ENCODE measurements around the gene ORM2.

ORM2 gene

GRCh38 chr9:114282926-114283325, 46.7 kb upstream of the ORM2 start:
- Mint-ChIP-seq H3K4me3 (no peak overlapping the region), H3K4me1 (peaks cover 49% of the 10 kb centered on the region), H3K36me3 (ENCODE audit: low read depth) (peaks cover 25% of the 10 kb centered on the region), H3K27me3 (ENCODE audit: low read depth, poor library complexity) (no peaks in the 10 kb centered on the region), H3K27ac (no peak overlapping the region), H3K9me3 (no peaks in the 10 kb centered on the region)
- no peak for TF ChIP-seq CTCF (IDR thresholded peaks at IDR 0.05)
- no peak for DNase-seq

GRCh38 chr9:114283551-114284111, 46.0 kb upstream of the ORM2 start:
- peaks cover 56% of the 10 kb centered on the region for H3K4me1 Mint-ChIP-seq
- TF ChIP-seq CTCF (IDR thresholded peaks at IDR 0.05): no peak
- H3K4me3 Mint-ChIP-seq: no peak overlapping the region
- no peak overlapping the region for H3K27ac Mint-ChIP-seq
- no peaks in the 10 kb centered on the region for H3K27me3 Mint-ChIP-seq (ENCODE audit: low read depth, poor library complexity)
- H3K36me3 Mint-ChIP-seq (ENCODE audit: low read depth): peaks cover 18% of the 10 kb centered on the region
- H3K9me3 Mint-ChIP-seq: no peaks in the 10 kb centered on the region
- DNase-seq: no peak

- Mint-ChIP-seq H3K4me1 (peaks cover 57% of the 10 kb centered on the region), H3K27me3 (ENCODE audit: low read depth, poor library complexity) (no peaks in the 10 kb centered on the region), H3K9me3 (no peaks in the 10 kb centered on the region), H3K36me3 (ENCODE audit: low read depth) (peaks cover 10% of the 10 kb centered on the region), H3K27ac (peak overlapping the region; percentile 59), H3K4me3 (peak overlapping the region; percentile 26)
- TF ChIP-seq CTCF (IDR thresholded peaks at IDR 0.05): no peak
- DNase-seq: no peak
Measured at GRCh38 chr9:114284316-114285060, 45.2 kb upstream of the ORM2 start.

- TF ChIP-seq CTCF (IDR thresholded peaks at IDR 0.05): no peak
- Mint-ChIP-seq H3K36me3 (ENCODE audit: low read depth) (peaks cover 10% of the 10 kb centered on the region), H3K4me3 (peak overlapping the region; percentile 26), H3K9me3 (no peaks in the 10 kb centered on the region), H3K27ac (peak overlapping the region; percentile 59), H3K4me1 (peaks cover 57% of the 10 kb centered on the region), H3K27me3 (ENCODE audit: low read depth, poor library complexity) (no peaks in the 10 kb centered on the region)
- DNase-seq: peak; percentile 37
Measured at GRCh38 chr9:114285166-114285867, 44.4 kb upstream of the ORM2 start.

- no peaks in the 10 kb centered on the region for H3K27me3 Mint-ChIP-seq (ENCODE audit: low read depth, poor library complexity)
- no peak overlapping the region for H3K27ac Mint-ChIP-seq
- no peaks in the 10 kb centered on the region for H3K9me3 Mint-ChIP-seq
- H3K36me3 Mint-ChIP-seq (ENCODE audit: low read depth): peaks cover 10% of the 10 kb centered on the region
- DNase-seq: no peak
- no peak overlapping the region for H3K4me3 Mint-ChIP-seq
- H3K4me1 Mint-ChIP-seq: peaks cover 63% of the 10 kb centered on the region
- TF ChIP-seq CTCF (IDR thresholded peaks at IDR 0.05): no peak
Measured at GRCh38 chr9:114286146-114286679, 43.5 kb upstream of the ORM2 start.
